Measurements from ENCODE around the gene GRIP2.

- TF ChIP-seq GATA3 (IDR thresholded peaks at IDR 0.05; ENCODE audit: low read depth, low read length) (no peak), GATA2 (IDR thresholded peaks at IDR 0.05; ENCODE audit: low read depth, low read length) (no peak)
Measured at GRCh38 chr3:14473411-14473891, 66.7 kb downstream of the GRIP2 start.
